Activated CD8-positive, alpha-beta T cell treated with anti-CD3 and anti-CD28 coated beads for 36 hours (primary cell): ENCODE results near the gene NTNG1. TPM values are rescaled to one million over a fixed set of nuclear protein-coding genes. Genes with fewer than 3 reads are reported as not detected.

Experiments used
- ATAC-seq: fragments of 200-7000 bp; cut with Tn5 transposase; one replicate; pipeline ENCODE4 v1.10.0; 2021; ENCODE audit warnings: mild to moderate bottlenecking, moderate library complexity
- CTCF ChIA-PET: fragments of 350-600 bp; sonication (Branson Sonifier 250); formaldehyde crosslinking; loops from one replicate; lab custom pipeline; 2021; ENCODE audit warnings: antibody characterized with exemption; lab: Charles Lee
- POLR2A ChIA-PET: fragments of 350-600 bp; sonication (Branson Sonifier 250); formaldehyde crosslinking; loops from one replicate; lab custom pipeline; 2021; ENCODE audit warnings: antibody characterized with exemption; lab: Charles Lee
- DNase-seq: peaks from one replicate; pipeline ENCODE4 v3.0.0-alpha.2; 2020
- H3K27ac Mint-ChIP-seq: one replicate; pipeline ENCODE4 v1.8.0; 2021; ENCODE audit warnings: mild to moderate bottlenecking, mixed read lengths
- H3K27me3 Mint-ChIP-seq: one replicate; pipeline ENCODE4 v1.8.0; 2021; ENCODE audit warnings: mixed read lengths
- H3K36me3 Mint-ChIP-seq: one replicate; pipeline ENCODE4 v1.8.0; 2021; ENCODE audit warnings: low read depth, mixed read lengths
- H3K4me1 Mint-ChIP-seq: one replicate; pipeline ENCODE4 v1.8.0; 2021; ENCODE audit warnings: low read depth, mixed read lengths
- H3K4me3 Mint-ChIP-seq: one replicate; pipeline ENCODE4 v1.8.0; 2021; ENCODE audit warnings: mild to moderate bottlenecking, moderate library complexity, mixed read lengths
- H3K9me3 Mint-ChIP-seq: one replicate; pipeline ENCODE4 v1.8.0; 2021; ENCODE audit warnings: mixed read lengths
- CTCF ChIP-seq: fragments of 200-600 bp; IDR thresholded peaks from one replicate; pipeline ENCODE4 v1.8.0; 2022; ENCODE audit warnings: antibody characterized with exemption, mild to moderate bottlenecking
- intact Hi-C: fragments of 100-400 bp; cut with micrococcal nuclease; formaldehyde crosslinking; loops from one replicate; pipeline ENCODE4 v1.10.0; 2022
- total RNA-seq, 2 experiments: library from RNA; stranded (reverse); gene quantifications; one replicate each; pipeline ENCODE4 v1.2.3, GENCODE V29; 2021

NTNG1 gene
- total RNA-seq, 2 experiments from 2014 or later = 0.96 to 1.0 TPM

- TF ChIP-seq CTCF = no peak
- H3K9me3 Mint-ChIP-seq = no peaks in the 10 kb centered on the region
- ChIA-PET CTCF (interaction anchor here (0.6 kb wide), 1 partner anchor 16 kb away, joined by 3 read pairs; no protein-coding TSS in a partner anchor), POLR2A (no interaction called here)
- no peaks in the 10 kb centered on the region for H3K4me1 Mint-ChIP-seq
- H3K36me3 Mint-ChIP-seq = no peaks in the 10 kb centered on the region
- no peak for ATAC-seq
- DNase-seq = no peak
- H3K4me3 Mint-ChIP-seq = no peak overlapping the region
- H3K27ac Mint-ChIP-seq = no peak overlapping the region
- intact Hi-C loops = no loop called here
- H3K27me3 Mint-ChIP-seq = peaks cover 6% of the 10 kb centered on the region
Observed at GRCh38 chr1:107450899-107451664, 310.2 kb downstream of the NTNG1 start.

GRCh38 chr1:107451715-107452114 lies 310.9 kb downstream of the NTNG1 start:
- DNase-seq = no peak
- no peaks in the 10 kb centered on the region for H3K9me3 Mint-ChIP-seq
- H3K4me3 Mint-ChIP-seq = no peak overlapping the region
- H3K4me1 Mint-ChIP-seq = no peaks in the 10 kb centered on the region
- no peaks in the 10 kb centered on the region for H3K36me3 Mint-ChIP-seq
- intact Hi-C loops = no loop called here
- ChIA-PET POLR2A (no interaction called here), CTCF (no interaction called here)
- TF ChIP-seq CTCF = no peak
- H3K27me3 Mint-ChIP-seq = peaks cover 6% of the 10 kb centered on the region
- ATAC-seq = no peak
- no peak overlapping the region for H3K27ac Mint-ChIP-seq

- H3K27me3 Mint-ChIP-seq = peaks cover 6% of the 10 kb centered on the region
Observed at GRCh38 chr1:107454791-107455190, 314.0 kb downstream of the NTNG1 start.

GRCh38 chr1:107457989-107458388 lies 317.1 kb downstream of the NTNG1 start:
- H3K4me1 Mint-ChIP-seq = no peaks in the 10 kb centered on the region
- no peak overlapping the region for H3K4me3 Mint-ChIP-seq
- H3K36me3 Mint-ChIP-seq = no peaks in the 10 kb centered on the region
- TF ChIP-seq CTCF = no peak
- DNase-seq = no peak
- no peak overlapping the region for H3K27ac Mint-ChIP-seq
- intact Hi-C loops = no loop called here
- no peaks in the 10 kb centered on the region for H3K9me3 Mint-ChIP-seq
- CTCF ChIA-PET = interaction anchor here (0.9 kb wide), 1 partner anchor 10 kb away, joined by 3 read pairs; no protein-coding TSS in a partner anchor
- POLR2A ChIA-PET = no interaction called here
- no peak for ATAC-seq
- H3K27me3 Mint-ChIP-seq = peaks cover 7% of the 10 kb centered on the region

More at GRCh38 chr1:107454791-107455190, 314.0 kb downstream of the NTNG1 start:
- no peak for DNase-seq
- no peak for ATAC-seq
- Mint-ChIP-seq H3K9me3 (no peaks in the 10 kb centered on the region), H3K36me3 (no peaks in the 10 kb centered on the region), H3K27ac (no peak overlapping the region), H3K4me1 (no peaks in the 10 kb centered on the region), H3K4me3 (no peak overlapping the region)
- TF ChIP-seq CTCF = no peak
- intact Hi-C loops = no loop called here
- ChIA-PET CTCF (interaction anchor here (0.6 to 1.0 kb wide), 2 partner anchors 11 to 20 kb away, joined by 3 read pairs; no protein-coding TSS in a partner anchor), POLR2A (no interaction called here)

- H3K27me3 Mint-ChIP-seq = peaks cover 8% of the 10 kb centered on the region
- no peaks in the 10 kb centered on the region for H3K9me3 Mint-ChIP-seq
Observed at GRCh38 chr1:107459204-107459904, 318.5 kb downstream of the NTNG1 start.

More at GRCh38 chr1:107459204-107459904, 318.5 kb downstream of the NTNG1 start:
- intact Hi-C loops = no loop called here
- no peaks in the 10 kb centered on the region for H3K36me3 Mint-ChIP-seq
- no peak for ATAC-seq
- ChIA-PET POLR2A (no interaction called here), CTCF (interaction anchor here (0.7 to 1.5 kb wide), 4 partner anchors 10 to 70 kb away, joined by 3 to 5 read pairs (median 3); no protein-coding TSS in a partner anchor)
- DNase-seq = no peak
- TF ChIP-seq CTCF = no peak
- no peaks in the 10 kb centered on the region for H3K4me1 Mint-ChIP-seq
- no peak overlapping the region for H3K4me3 Mint-ChIP-seq
- H3K27ac Mint-ChIP-seq = no peak overlapping the region
